CD4-positive, alpha-beta T cell treated with Interleukin-21 for 1 hour (primary cell): Measurements from ENCODE around the gene DGKB.

Experiments
- DNase-seq: peaks from one replicate; pipeline ENCODE4 v3.0.0-alpha.2; 2020

Gene DGKB

GRCh38 chr7:14184292-14184864 lies 718.2 kb downstream of the DGKB start:
- DNase-seq, result no peak

GRCh38 chr7:14179781-14180180 lies 722.8 kb downstream of the DGKB start:
- no peak for DNase-seq

- no peak for DNase-seq
Measured at GRCh38 chr7:14177876-14178275, 724.7 kb downstream of the DGKB start.

GRCh38 chr7:14170872-14171271 lies 731.7 kb downstream of the DGKB start:
- DNase-seq, result no peak

GRCh38 chr7:14158111-14158510 lies 744.4 kb downstream of the DGKB start:
- DNase-seq, result no peak

GRCh38 chr7:14156436-14156835 lies 746.1 kb downstream of the DGKB start:
- DNase-seq, result no peak

GRCh38 chr7:14148974-14149373 lies 753.6 kb downstream of the DGKB start:
- DNase-seq, result no peak

- no peak for DNase-seq
Measured at GRCh38 chr7:14147532-14147931, 755.0 kb downstream of the DGKB start.

- DNase-seq, result no peak
Measured at GRCh38 chr7:14144538-14144937, 758.0 kb downstream of the DGKB start.

- no peak for DNase-seq
Measured at GRCh38 chr7:14144109-14144508, 758.4 kb downstream of the DGKB start.

GRCh38 chr7:14137676-14138075 lies 764.9 kb downstream of the DGKB start:
- no peak for DNase-seq

GRCh38 chr7:14133752-14134151 lies 768.8 kb downstream of the DGKB start:
- no peak for DNase-seq

- no peak for DNase-seq
Measured at GRCh38 chr7:14125998-14126397, 776.6 kb downstream of the DGKB start.

GRCh38 chr7:14124716-14125115 lies 777.8 kb downstream of the DGKB start:
- DNase-seq, result no peak

GRCh38 chr7:14123923-14124322 lies 778.6 kb downstream of the DGKB start:
- DNase-seq, result no peak

GRCh38 chr7:14115701-14116100 lies 786.9 kb downstream of the DGKB start:
- no peak for DNase-seq

- DNase-seq, result no peak
Measured at GRCh38 chr7:14104861-14105260, 797.7 kb downstream of the DGKB start.

GRCh38 chr7:14096159-14096558 lies 806.4 kb downstream of the DGKB start:
- DNase-seq, result no peak

GRCh38 chr7:14095233-14095950 lies 807.2 kb downstream of the DGKB start:
- DNase-seq, result no peak
